Hepatocyte (in vitro differentiated cells): ENCODE data around the gene DLX4. TPM values are rescaled to one million over a fixed set of nuclear protein-coding genes. Genes with fewer than 3 reads are reported as not detected.

Source experiments
- DNase-seq: peaks from one replicate; pipeline ENCODE4 v3.0.0-alpha.2; 2016; ENCODE audit warnings: low spot score
- H2AFZ ChIP-seq: fragments of 200-600 bp; sonication (generic); 2 replicates; pipeline ENCODE4 v1.6.0; 2016; ENCODE audit warnings: antibody characterized with exemption, mild to moderate bottlenecking
- H3K27ac ChIP-seq: fragments of 200-600 bp; sonication (generic); 2 replicates; pipeline ENCODE4 v1.5.1; 2016; ENCODE audit warnings: mild to moderate bottlenecking
- H3K27me3 ChIP-seq: fragments of 200-600 bp; sonication (generic); 2 replicates; pipeline ENCODE4 v1.6.1; 2016
- H3K36me3 ChIP-seq: fragments of 200-600 bp; sonication (generic); replicated peaks from 2 replicates; pipeline ENCODE4 v1.5.1; 2016; ENCODE audit warnings: low read depth; ENCODE audit not compliant: insufficient read depth
- H3K4me1 ChIP-seq: fragments of 200-600 bp; sonication (generic); 2 replicates; pipeline ENCODE4 v1.5.1; 2016; ENCODE audit warnings: mild to moderate bottlenecking, moderate library complexity; ENCODE audit not compliant: insufficient read depth
- H3K4me2 ChIP-seq: fragments of 200-600 bp; sonication (generic); 2 replicates; pipeline ENCODE4 v1.6.0; 2016
- H3K4me3 ChIP-seq: fragments of 200-600 bp; sonication (generic); 2 replicates; pipeline ENCODE4 v1.5.1; 2016; ENCODE audit warnings: mild to moderate bottlenecking
- H3K79me2 ChIP-seq: fragments of 200-600 bp; sonication (generic); 2 replicates; pipeline ENCODE4 v1.6.0; 2017; ENCODE audit warnings: mild to moderate bottlenecking
- H3K9me2 ChIP-seq: fragments of 200-600 bp; sonication (generic); replicated peaks from 2 replicates; pipeline ENCODE4 v1.6.0; 2017; ENCODE audit warnings: mild to moderate bottlenecking; ENCODE audit not compliant: insufficient read depth
- H3K9me3 ChIP-seq: fragments of 200-600 bp; sonication (generic); 2 replicates; pipeline ENCODE4 v1.5.1; 2016; ENCODE audit warnings: low read depth, mild to moderate bottlenecking
- H4K20me1 ChIP-seq: fragments of 200-600 bp; sonication (generic); 2 replicates; pipeline ENCODE4 v1.6.0; 2016; ENCODE audit warnings: mild to moderate bottlenecking; ENCODE audit not compliant: insufficient read depth, poor library complexity, severe bottlenecking
- CTCF ChIP-seq: fragments of 200-600 bp; sonication (generic); IDR thresholded peaks from 2 replicates; pipeline ENCODE4 v1.5.1; 2016; ENCODE audit warnings: antibody characterized with exemption, mild to moderate bottlenecking; ENCODE audit not compliant: poor library complexity
- EZH2 ChIP-seq: fragments of 200-600 bp; sonication (generic); IDR thresholded peaks from 2 replicates; pipeline ENCODE4 v1.6.1; 2016; ENCODE audit warnings: antibody characterized with exemption, mild to moderate bottlenecking, borderline replicate concordance
- EZH2phosphoT487 ChIP-seq: fragments of 200-600 bp; sonication (generic); IDR thresholded peaks from one replicate; pipeline ENCODE4 v1.6.1; 2018; ENCODE audit warnings: antibody characterized with exemption, mild to moderate bottlenecking, low read depth, moderate library complexity; ENCODE audit not compliant: unreplicated experiment, severe bottlenecking
- WGBS: methylation state at CpG from one replicate; pipeline ENCODE4 v1.1.6; 2016; ENCODE audit warnings: low lambda C conversion rate; ENCODE audit errors: missing lambda C conversion rate; 5-methylcytosine and 5-hydroxymethylcytosine counted together
- polyA plus RNA-seq: library from polyadenylated mRNA; unstranded; fragments of >200 nt; fragmentation: Nextera tagmentation; extraction: Ambion mirVana; gene quantifications from 2 replicates; pipeline ENCODE4 v1.2.1, GENCODE V29; 2016
- total RNA-seq: library from RNA; depleted of rRNA; stranded (reverse); fragments of >200 nt; gene quantifications from 2 replicates; pipeline ENCODE4 v1.2.3, GENCODE V29; 2014

The DLX4 gene
- total and polyA plus RNA-seq, 2 experiments from 2014 or later, result 0.17 to 1.4 TPM

- DNase-seq, result no peak
- Histone ChIP-seq H3K27me3 (no peaks in the 10 kb centered on the region), H3K4me3 (no peak overlapping the region), H3K9me3 (no peaks in the 10 kb centered on the region), H4K20me1 (no peaks in the 10 kb centered on the region), H3K27ac (no peak overlapping the region), H3K36me3 (no peaks in the 10 kb centered on the region), H3K9me2 (no peaks in the 10 kb centered on the region), H3K79me2 (no peaks in the 10 kb centered on the region), H2AFZ (no peak overlapping the region), H3K4me1 (no peaks in the 10 kb centered on the region), H3K4me2 (no peak overlapping the region)
- 76% methylated on average over 13 of the region's 13 CpGs for WGBS
- TF ChIP-seq EZH2phosphoT487, result no peak
- TF ChIP-seq EZH2, result no peak
- TF ChIP-seq CTCF, result no peak
Observed at GRCh38 chr17:50020841-50021599, 52.0 kb downstream of the DLX4 start.

- no peak overlapping the region for H3K4me2 ChIP-seq
- no peak overlapping the region for H3K27ac ChIP-seq
- H4K20me1 ChIP-seq, result no peaks in the 10 kb centered on the region
- no peaks in the 10 kb centered on the region for H3K79me2 ChIP-seq
- no peak for DNase-seq
- 92% methylated on average over 6 of the region's 6 CpGs for WGBS
- no peaks in the 10 kb centered on the region for H3K4me1 ChIP-seq
- TF ChIP-seq CTCF, result no peak
- H2AFZ ChIP-seq, result no peak overlapping the region
- H3K27me3 ChIP-seq, result no peaks in the 10 kb centered on the region
- no peaks in the 10 kb centered on the region for H3K9me2 ChIP-seq
- H3K36me3 ChIP-seq, result no peaks in the 10 kb centered on the region
- H3K4me3 ChIP-seq, result no peak overlapping the region
- H3K9me3 ChIP-seq, result no peaks in the 10 kb centered on the region
Observed at GRCh38 chr17:50021681-50022370, 52.8 kb downstream of the DLX4 start.

- Histone ChIP-seq H2AFZ (no peak overlapping the region), H3K27me3 (no peaks in the 10 kb centered on the region), H3K4me2 (no peak overlapping the region), H3K4me3 (no peak overlapping the region), H3K79me2 (no peaks in the 10 kb centered on the region), H3K4me1 (peaks cover 6% of the 10 kb centered on the region), H3K36me3 (no peaks in the 10 kb centered on the region), H3K27ac (no peak overlapping the region), H3K9me3 (no peaks in the 10 kb centered on the region), H3K9me2 (no peaks in the 10 kb centered on the region), H4K20me1 (no peaks in the 10 kb centered on the region)
- DNase-seq, result no peak
- no peak for TF ChIP-seq EZH2
- no peak for TF ChIP-seq EZH2phosphoT487
- no peak for TF ChIP-seq CTCF
- 70% methylated on average over 6 of the region's 6 CpGs for WGBS
Observed at GRCh38 chr17:50022463-50023130, 53.6 kb downstream of the DLX4 start.
